Hepatocyte (in vitro differentiated cells): ENCODE measurements around the gene MAP3K3. TPM values are rescaled to one million over a fixed set of nuclear protein-coding genes. Genes with fewer than 3 reads are reported as not detected.

Experiments
- DNase-seq: peaks from one replicate; pipeline ENCODE4 v3.0.0-alpha.2; 2016; ENCODE audit warnings: low spot score
- H2AFZ ChIP-seq: fragments of 200-600 bp; sonication (generic); 2 replicates; pipeline ENCODE4 v1.6.0; 2016; ENCODE audit warnings: antibody characterized with exemption, mild to moderate bottlenecking
- H3K27ac ChIP-seq: fragments of 200-600 bp; sonication (generic); 2 replicates; pipeline ENCODE4 v1.5.1; 2016; ENCODE audit warnings: mild to moderate bottlenecking
- H3K27me3 ChIP-seq: fragments of 200-600 bp; sonication (generic); 2 replicates; pipeline ENCODE4 v1.6.1; 2016
- H3K36me3 ChIP-seq: fragments of 200-600 bp; sonication (generic); replicated peaks from 2 replicates; pipeline ENCODE4 v1.5.1; 2016; ENCODE audit warnings: low read depth; ENCODE audit not compliant: insufficient read depth
- H3K4me1 ChIP-seq: fragments of 200-600 bp; sonication (generic); 2 replicates; pipeline ENCODE4 v1.5.1; 2016; ENCODE audit warnings: mild to moderate bottlenecking, moderate library complexity; ENCODE audit not compliant: insufficient read depth
- H3K4me2 ChIP-seq: fragments of 200-600 bp; sonication (generic); 2 replicates; pipeline ENCODE4 v1.6.0; 2016
- H3K4me3 ChIP-seq: fragments of 200-600 bp; sonication (generic); 2 replicates; pipeline ENCODE4 v1.5.1; 2016; ENCODE audit warnings: mild to moderate bottlenecking
- H3K79me2 ChIP-seq: fragments of 200-600 bp; sonication (generic); 2 replicates; pipeline ENCODE4 v1.6.0; 2017; ENCODE audit warnings: mild to moderate bottlenecking
- H3K9me2 ChIP-seq: fragments of 200-600 bp; sonication (generic); replicated peaks from 2 replicates; pipeline ENCODE4 v1.6.0; 2017; ENCODE audit warnings: mild to moderate bottlenecking; ENCODE audit not compliant: insufficient read depth
- H3K9me3 ChIP-seq: fragments of 200-600 bp; sonication (generic); 2 replicates; pipeline ENCODE4 v1.5.1; 2016; ENCODE audit warnings: low read depth, mild to moderate bottlenecking
- H4K20me1 ChIP-seq: fragments of 200-600 bp; sonication (generic); 2 replicates; pipeline ENCODE4 v1.6.0; 2016; ENCODE audit warnings: mild to moderate bottlenecking; ENCODE audit not compliant: insufficient read depth, poor library complexity, severe bottlenecking
- EZH2 ChIP-seq: fragments of 200-600 bp; sonication (generic); IDR thresholded peaks from 2 replicates; pipeline ENCODE4 v1.6.1; 2016; ENCODE audit warnings: antibody characterized with exemption, mild to moderate bottlenecking, borderline replicate concordance
- EZH2phosphoT487 ChIP-seq: fragments of 200-600 bp; sonication (generic); IDR thresholded peaks from one replicate; pipeline ENCODE4 v1.6.1; 2018; ENCODE audit warnings: antibody characterized with exemption, mild to moderate bottlenecking, low read depth, moderate library complexity; ENCODE audit not compliant: unreplicated experiment, severe bottlenecking
- WGBS: methylation state at CpG from one replicate; pipeline ENCODE4 v1.1.6; 2016; ENCODE audit warnings: low lambda C conversion rate; ENCODE audit errors: missing lambda C conversion rate; 5-methylcytosine and 5-hydroxymethylcytosine counted together
- polyA plus RNA-seq: library from polyadenylated mRNA; unstranded; fragments of >200 nt; fragmentation: Nextera tagmentation; extraction: Ambion mirVana; gene quantifications from 2 replicates; pipeline ENCODE4 v1.2.1, GENCODE V29; 2016
- total RNA-seq: library from RNA; depleted of rRNA; stranded (reverse); fragments of >200 nt; gene quantifications from 2 replicates; pipeline ENCODE4 v1.2.3, GENCODE V29; 2014
- TF ChIP-seq, protein P1 (sequence below): fragments of 200-600 bp; sonication (generic); IDR thresholded peaks from 2 replicates; pipeline ENCODE4 v1.5.1; 2016; ENCODE audit warnings: antibody characterized with exemption, mild to moderate bottlenecking; ENCODE audit not compliant: poor library complexity

The MAP3K3 gene
- total and polyA plus RNA-seq, 2 experiments from 2014 or later: 13.4 to 15.5 TPM

GRCh38 chr17:63641692-63642448 is 19.7 kb downstream of the MAP3K3 start:
- 92% methylated on average over 4 of the region's 4 CpGs for WGBS

GRCh38 chr17:63644846-63645245 is 22.6 kb downstream of the MAP3K3 start:
- no peak overlapping the region for H2AFZ ChIP-seq
- H3K27ac ChIP-seq: no peak overlapping the region
- WGBS: 96% methylated on average over 7 of the region's 7 CpGs
- H4K20me1 ChIP-seq: no peaks in the 10 kb centered on the region
- H3K9me2 ChIP-seq: no peaks in the 10 kb centered on the region
- no peaks in the 10 kb centered on the region for H3K79me2 ChIP-seq
- H3K36me3 ChIP-seq: no peaks in the 10 kb centered on the region
- no peak for DNase-seq
- H3K4me1 ChIP-seq: no peaks in the 10 kb centered on the region
- TF ChIP-seq EZH2 (no peak), EZH2phosphoT487 (no peak)
- TF ChIP-seq, protein P1, sequence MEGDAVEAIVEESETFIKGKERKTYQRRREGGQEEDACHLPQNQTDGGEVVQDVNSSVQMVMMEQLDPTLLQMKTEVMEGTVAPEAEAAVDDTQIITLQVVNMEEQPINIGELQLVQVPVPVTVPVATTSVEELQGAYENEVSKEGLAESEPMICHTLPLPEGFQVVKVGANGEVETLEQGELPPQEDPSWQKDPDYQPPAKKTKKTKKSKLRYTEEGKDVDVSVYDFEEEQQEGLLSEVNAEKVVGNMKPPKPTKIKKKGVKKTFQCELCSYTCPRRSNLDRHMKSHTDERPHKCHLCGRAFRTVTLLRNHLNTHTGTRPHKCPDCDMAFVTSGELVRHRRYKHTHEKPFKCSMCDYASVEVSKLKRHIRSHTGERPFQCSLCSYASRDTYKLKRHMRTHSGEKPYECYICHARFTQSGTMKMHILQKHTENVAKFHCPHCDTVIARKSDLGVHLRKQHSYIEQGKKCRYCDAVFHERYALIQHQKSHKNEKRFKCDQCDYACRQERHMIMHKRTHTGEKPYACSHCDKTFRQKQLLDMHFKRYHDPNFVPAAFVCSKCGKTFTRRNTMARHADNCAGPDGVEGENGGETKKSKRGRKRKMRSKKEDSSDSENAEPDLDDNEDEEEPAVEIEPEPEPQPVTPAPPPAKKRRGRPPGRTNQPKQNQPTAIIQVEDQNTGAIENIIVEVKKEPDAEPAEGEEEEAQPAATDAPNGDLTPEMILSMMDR: no peak
- no peaks in the 10 kb centered on the region for H3K9me3 ChIP-seq
- H3K4me2 ChIP-seq: no peak overlapping the region
- no peak overlapping the region for H3K4me3 ChIP-seq
- H3K27me3 ChIP-seq: no peaks in the 10 kb centered on the region

More at GRCh38 chr17:63641692-63642448, 19.7 kb downstream of the MAP3K3 start:
- Histone ChIP-seq H3K27ac (no peak overlapping the region), H3K4me2 (no peak overlapping the region), H3K9me2 (no peaks in the 10 kb centered on the region), H3K27me3 (no peaks in the 10 kb centered on the region), H2AFZ (no peak overlapping the region), H3K79me2 (no peaks in the 10 kb centered on the region), H4K20me1 (no peaks in the 10 kb centered on the region), H3K9me3 (no peaks in the 10 kb centered on the region), H3K36me3 (no peaks in the 10 kb centered on the region), H3K4me3 (no peak overlapping the region), H3K4me1 (no peaks in the 10 kb centered on the region)
- TF ChIP-seq EZH2 (no peak), EZH2phosphoT487 (no peak)
- TF ChIP-seq, protein P1: no peak
- DNase-seq: no peak

GRCh38 chr17:63645775-63646487 is 23.7 kb downstream of the MAP3K3 start:
- 91% methylated on average over 5 of the region's 5 CpGs for WGBS
- Histone ChIP-seq H3K27ac (no peak overlapping the region), H3K27me3 (no peaks in the 10 kb centered on the region), H3K9me2 (no peaks in the 10 kb centered on the region), H3K4me1 (no peaks in the 10 kb centered on the region), H3K36me3 (no peaks in the 10 kb centered on the region), H2AFZ (no peak overlapping the region), H3K4me2 (no peak overlapping the region), H3K79me2 (no peaks in the 10 kb centered on the region), H4K20me1 (no peaks in the 10 kb centered on the region), H3K4me3 (no peak overlapping the region), H3K9me3 (no peaks in the 10 kb centered on the region)
- TF ChIP-seq EZH2phosphoT487: no peak
- TF ChIP-seq EZH2: no peak
- TF ChIP-seq, protein P1: no peak
- no peak for DNase-seq
